Embryonic facial prominence (tissue), 1 donor: ENCODE data around the gene CALB2.

Source experiments
- DNase-seq: peaks from one replicate; pipeline ENCODE4 v3.0.0-alpha.2; 2016; ENCODE audit errors: extremely low spot score

The CALB2 gene

DNA sequence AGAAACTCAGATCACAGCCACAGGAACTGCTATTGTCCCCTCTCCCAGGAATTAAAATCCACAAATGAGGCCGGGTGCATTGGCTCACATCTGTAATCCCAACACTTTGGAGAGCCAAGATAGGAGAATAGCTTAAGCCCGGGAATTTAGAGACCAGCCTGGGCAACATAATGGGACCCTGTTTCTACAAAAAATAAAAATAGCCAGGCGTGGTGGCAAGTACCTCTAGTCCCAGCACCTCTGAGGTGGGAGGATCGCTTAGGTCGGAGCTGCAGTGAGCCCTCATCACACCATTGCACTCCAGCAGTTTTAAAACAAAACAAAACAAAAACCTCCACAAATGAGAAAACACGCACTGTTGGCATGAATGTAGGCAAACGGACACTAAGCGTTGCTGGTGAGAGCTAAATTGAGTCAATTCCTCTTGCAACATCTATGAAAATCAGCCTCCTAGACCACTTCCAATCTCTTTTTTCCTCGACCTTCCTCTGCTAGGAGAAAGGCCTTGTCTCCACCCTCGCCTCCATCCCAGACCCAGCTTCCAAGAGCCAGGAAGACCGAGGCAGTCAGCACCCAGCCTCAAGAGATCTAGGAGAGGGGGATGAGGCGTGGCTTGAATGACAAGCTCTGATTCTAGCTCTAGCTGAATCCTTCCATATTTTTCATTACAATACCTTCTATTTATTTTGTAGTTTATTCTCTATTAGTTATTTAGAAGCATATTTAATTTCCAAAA lies 68.5 kb downstream of the CALB2 start:
- DNase-seq = no peak

GRCh38 chr16:71428385-71428784 lies 69.9 kb downstream of the CALB2 start:
- no peak for DNase-seq

GRCh38 chr16:71428883-71429282 lies 70.4 kb downstream of the CALB2 start:
- no peak for DNase-seq

- no peak for DNase-seq
These were observed 71.1 kb downstream of the CALB2 start for GRCh38 chr16:71429581-71429980.

- DNase-seq = no peak
These were observed 72.2 kb downstream of the CALB2 start for GRCh38 chr16:71430744-71431143.

DNA sequence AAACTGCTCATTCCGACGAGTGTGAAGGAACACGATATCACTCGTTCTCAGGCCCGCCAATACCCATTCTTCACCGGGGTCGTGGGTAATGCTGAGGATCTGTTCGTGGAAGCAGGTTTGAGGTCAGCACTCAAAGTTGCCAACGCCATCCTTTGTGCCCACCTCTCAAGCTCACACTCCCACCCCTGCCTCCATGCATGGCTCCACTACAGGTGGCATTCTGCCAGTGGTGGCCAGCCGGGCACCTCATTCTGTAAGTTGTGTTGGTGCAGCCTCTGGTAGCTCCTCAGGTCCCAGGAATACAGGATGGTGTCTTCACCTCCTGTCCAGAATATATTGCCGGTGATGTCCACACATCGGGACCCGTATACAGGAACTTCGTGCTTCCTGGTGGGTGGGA lies 72.7 kb downstream of the CALB2 start:
- DNase-seq = no peak

DNA sequence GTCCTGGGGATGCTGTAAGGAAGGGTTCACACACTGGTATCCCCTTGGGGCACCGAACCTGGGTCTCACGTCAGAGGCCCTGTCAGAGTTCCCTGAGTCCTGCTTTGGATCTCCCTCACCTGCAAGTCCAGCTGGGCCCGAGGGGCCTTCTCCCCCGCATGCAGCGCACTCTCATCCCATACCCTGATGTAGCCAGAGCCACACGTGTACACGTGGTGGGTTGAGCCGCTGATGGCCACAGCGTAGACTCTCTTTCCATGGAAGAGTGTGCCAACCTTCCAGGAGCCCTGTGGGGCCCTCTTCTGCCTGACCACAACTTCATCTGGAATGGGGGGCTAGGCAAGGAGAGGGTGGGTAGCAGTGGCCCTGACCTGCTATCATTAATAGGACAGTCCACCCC lies 73.5 kb downstream of the CALB2 start:
- no peak for DNase-seq

- no peak for DNase-seq
These were observed 74.4 kb downstream of the CALB2 start for GRCh38 chr16:71432906-71433305.

DNA sequence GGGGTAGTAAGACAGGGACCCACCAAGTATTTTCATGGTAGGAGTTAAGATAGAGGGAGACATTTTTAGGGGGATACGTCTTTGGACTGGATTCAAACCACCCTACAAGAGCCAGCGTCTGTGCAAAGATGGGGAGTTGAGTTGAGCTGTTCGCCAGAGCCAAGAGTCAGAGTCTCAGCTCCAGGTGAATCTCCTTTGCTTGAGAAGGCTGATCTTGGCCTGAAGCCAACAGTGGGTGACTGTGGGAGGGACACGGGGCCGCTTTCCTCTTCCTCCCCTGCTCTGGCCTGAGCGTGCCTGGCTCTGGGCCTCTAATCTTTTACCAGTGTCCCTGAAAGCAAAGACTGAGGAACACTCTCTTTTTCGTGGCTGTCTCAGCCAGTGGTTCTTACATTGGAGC lies 78.0 kb downstream of the CALB2 start:
- DNase-seq = no peak

- DNase-seq = no peak
These were observed 81.0 kb downstream of the CALB2 start for GRCh38 chr16:71439523-71439922.
